Measurements from ENCODE around the gene MLLT10. TPM values are rescaled to one million over a fixed set of nuclear protein-coding genes. Genes with fewer than 3 reads are reported as not detected.

Gene MLLT10
- polyA plus RNA-seq, 3 donors, result 10.6 to 24.7 (median 17.8) TPM

DNA sequence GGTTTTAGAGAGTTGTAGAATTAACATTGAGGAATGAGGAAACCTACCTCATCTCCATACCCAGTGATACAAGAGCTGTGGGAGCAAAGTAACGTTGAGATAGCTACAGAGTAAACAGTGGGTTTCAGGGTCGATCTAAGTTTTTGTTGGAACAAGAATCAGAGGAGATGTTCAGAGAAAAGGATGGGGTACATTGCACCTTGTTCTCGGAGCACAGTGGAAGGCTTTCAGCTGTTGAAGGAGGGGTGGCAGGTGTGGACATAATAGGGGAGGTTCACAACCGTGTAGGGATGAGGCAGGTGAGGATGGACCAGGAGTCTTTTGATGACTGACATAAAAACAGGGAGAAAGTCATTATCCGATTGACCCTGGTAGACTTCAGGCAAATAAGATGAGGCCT lies 121.7 kb downstream of the MLLT10 start:
- WGBS, 3 donors, result 76 to 96% (median 95%) methylated on average over 5 of the region's 5 CpGs
- H3K27ac ChIP-seq (ENCODE audit: low read depth, low read length), result no peak overlapping the region

DNA sequence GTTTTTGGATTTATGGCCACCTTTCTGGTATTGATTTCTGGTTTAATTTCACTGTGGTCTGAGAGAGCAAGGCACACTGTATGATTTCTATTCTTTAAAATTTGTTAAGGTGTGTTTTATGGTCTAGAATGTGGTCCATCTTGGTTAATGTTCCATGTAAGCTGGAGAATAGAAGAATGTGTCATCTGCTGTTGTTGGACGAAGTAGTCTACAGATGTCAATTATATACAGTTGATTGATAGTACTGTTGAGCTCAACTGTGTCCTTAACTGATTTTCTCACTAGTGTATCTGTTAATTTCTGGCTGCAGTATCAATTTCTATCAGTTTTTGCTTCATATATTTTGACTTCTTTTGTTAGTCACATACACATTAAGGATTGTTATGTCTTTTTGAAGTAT lies 127.1 kb downstream of the MLLT10 start:
- WGBS, 3 donors, result 33 to 97% (median 86%) methylated on average over 1 of the region's 1 CpG
- no peak overlapping the region for H3K27ac ChIP-seq (ENCODE audit: low read depth, low read length)

DNA sequence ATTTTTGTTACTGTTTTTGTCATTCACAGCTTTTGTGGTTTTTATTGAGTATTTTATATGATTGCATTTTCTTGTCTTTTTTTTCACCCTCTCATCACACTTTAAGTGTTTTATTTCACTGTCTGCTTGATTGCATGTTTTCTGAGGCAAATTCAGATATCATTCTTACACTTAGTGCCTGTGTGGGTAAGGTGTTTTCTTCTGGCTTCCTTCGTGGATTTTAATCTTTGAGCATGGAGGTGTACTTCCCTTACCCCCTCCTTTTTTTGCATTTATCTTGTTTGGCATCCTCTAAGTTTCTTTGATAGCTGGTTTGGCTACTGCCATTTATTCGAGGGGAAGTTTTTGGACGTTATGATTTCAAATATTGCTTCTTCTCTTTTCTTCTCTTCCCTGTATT lies 127.9 kb downstream of the MLLT10 start:
- WGBS, 3 donors, result 32 to 40% (median 39%) methylated on average over 3 of the region's 3 CpGs
- no peak overlapping the region for H3K27ac ChIP-seq (ENCODE audit: low read depth, low read length)

DNA sequence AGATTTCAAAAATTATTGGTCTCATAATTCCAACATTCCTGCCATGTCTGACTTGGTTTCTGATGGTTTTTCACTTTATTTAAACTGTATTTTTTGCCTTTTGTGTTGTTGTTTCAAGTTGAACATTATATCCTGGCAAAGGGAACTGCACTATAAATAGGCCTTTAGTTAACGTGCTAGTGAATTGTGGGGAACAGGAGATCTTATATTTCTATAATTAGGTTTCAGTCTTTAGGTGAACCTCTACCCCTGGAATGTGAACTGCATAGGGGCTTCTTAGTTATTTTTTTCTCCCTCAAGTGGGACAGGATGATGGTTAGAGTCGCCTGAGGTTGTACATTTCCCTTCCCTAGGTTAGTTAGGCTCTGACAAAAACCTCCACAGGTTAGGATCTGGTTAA lies 128.6 kb downstream of the MLLT10 start:
- 69 to 75% (median 71%) methylated on average over 2 of the region's 2 CpGs for WGBS, 3 donors

DNA sequence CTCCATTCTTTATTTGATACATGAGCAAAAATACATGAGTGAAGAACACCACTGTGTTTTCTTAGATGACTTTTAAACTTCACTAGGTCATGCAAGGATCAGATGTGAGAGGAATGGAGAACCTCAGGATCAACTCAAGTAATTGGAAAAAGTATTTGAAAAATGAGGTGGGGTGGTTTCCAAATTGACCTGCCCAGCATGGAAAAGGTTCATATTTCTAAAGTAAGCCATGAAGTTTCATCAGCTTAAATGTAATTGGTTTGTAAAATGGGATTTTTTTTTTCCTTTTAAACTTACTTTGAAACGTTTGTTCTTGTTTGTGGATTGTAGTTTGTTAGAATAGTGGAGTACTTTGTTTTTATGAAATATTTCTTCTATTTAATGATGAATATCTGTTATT lies 134.8 kb downstream of the MLLT10 start:
- 62 to 70% (median 68%) methylated on average over 1 of the region's 1 CpG for whole genome bisulfite sequencing, 3 donors
- no peak overlapping the region for H3K27ac ChIP-seq (ENCODE audit: low read depth, low read length)

More for the DNA sequence above, 128.6 kb downstream of the MLLT10 start:
- no peak overlapping the region for H3K27ac ChIP-seq (ENCODE audit: low read depth, low read length)

DNA sequence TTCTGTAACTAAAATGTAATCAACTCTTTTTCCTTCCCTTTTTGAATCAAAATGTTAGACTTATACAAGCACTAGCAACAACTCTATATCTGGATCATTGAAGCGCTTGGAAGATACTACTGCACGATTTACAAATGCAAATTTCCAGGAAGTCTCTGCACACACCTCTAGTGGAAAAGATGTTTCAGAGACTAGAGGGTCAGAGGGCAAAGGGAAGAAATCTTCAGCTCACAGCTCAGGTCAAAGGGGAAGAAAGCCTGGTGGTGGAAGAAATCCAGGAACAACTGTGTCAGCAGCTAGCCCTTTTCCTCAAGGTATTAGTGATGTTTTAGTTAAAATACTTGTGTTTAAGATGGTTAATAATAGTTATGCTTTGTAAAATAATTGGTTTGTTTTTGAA lies 136.4 kb downstream of the MLLT10 start:
- 74 to 81% (median 75%) methylated on average over 2 of the region's 2 CpGs for WGBS, 3 donors
- no peak overlapping the region for H3K27ac ChIP-seq (ENCODE audit: low read depth, low read length)

DNA sequence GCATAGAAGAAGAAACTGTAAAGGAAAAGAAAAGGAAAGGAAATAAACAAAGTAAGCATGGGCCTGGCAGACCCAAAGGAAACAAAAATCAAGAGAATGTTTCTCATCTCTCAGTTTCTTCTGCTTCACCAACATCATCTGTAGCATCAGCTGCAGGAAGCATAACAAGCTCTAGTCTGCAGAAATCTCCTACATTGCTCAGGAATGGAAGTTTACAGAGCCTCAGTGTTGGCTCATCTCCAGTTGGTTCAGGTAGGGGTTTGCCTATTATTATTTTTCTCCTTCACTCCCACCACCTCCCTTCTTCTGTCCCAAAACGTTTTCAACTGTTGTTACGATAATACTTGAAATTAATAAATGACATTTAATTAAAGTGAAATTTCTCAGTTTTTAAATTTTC lies 139.6 kb downstream of the MLLT10 start:
- H3K27ac ChIP-seq (ENCODE audit: low read depth, low read length), result no peak overlapping the region
- 67 to 83% (median 75%) methylated on average over 2 of the region's 2 CpGs for WGBS, 3 donors

DNA sequence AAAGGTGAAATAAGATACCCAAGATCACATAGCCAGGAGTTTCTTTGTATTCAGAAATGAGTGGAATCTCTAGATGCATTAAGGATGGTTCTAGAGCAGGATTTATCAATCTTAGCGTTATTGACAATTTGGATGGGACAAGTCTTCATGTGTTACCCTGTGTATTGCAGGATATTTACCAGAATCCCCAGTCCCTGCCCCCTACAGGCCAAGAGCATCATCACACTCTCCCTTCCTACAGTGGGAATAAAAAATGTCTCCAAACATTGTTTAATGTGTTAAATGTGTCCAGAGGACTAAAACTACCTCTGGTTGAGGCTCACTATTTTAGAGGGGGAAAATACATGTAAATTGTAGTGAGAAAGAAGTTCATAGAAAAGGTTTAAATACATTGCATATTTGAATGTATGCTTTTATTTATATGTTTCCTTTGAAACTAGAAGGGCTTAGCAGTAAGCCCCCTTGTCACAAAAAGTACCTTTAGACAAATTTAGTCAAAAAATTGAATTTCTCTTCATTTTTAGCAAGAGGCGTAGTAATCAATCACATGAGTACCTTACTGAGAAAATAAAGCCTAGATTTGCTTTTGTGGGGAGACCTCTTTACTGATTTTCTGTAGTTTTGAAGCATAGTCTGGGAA lies 141.2 kb downstream of the MLLT10 start:
- H3K27ac ChIP-seq (ENCODE audit: low read depth, low read length), result no peak overlapping the region
- 74 to 93% (median 91%) methylated on average over 2 of the region's 2 CpGs for WGBS, 3 donors

DNA sequence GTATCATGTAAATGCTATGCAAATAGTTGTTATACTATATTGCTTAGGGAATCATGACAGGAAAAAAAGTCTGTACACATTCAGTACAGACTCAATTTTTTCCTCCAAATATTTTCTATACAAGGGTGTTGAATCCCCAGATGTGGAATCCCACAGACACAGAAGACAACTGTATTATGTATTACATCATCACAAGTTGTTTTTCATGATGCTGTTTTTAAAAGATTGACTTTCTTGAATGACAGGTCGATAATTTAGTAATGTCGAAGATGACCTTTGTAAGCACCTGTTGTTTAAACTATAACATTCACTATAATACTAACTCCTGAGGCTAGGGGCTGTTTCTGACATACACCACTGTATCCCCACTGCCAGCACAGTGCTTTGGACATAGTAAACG lies 143.5 kb downstream of the MLLT10 start:
- no peak overlapping the region for H3K27ac ChIP-seq (ENCODE audit: low read depth, low read length)
- 86 to 96% (median 89%) methylated on average over 3 of the region's 3 CpGs for WGBS, 3 donors

DNA sequence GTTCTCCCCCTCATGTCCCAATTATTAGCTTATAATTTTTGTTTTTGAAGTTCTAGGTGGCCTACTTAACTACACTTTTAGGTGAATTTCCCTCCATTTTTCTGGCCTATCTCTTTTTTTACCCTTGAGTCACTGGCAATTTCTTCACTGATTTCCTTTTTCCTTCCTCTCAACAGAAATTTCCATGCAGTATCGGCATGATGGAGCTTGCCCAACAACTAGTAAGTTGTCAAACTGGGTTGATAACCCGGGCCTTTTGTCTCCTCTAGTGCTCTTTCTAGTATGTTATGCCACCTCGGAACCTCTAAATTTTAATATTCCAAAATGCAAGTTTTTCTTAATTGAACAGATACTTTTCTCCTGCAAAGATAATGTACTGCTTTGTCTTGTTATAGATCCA lies 147.1 kb downstream of the MLLT10 start:
- WGBS, 3 donors, result 70 to 91% (median 70%) methylated on average over 3 of the region's 3 CpGs

DNA sequence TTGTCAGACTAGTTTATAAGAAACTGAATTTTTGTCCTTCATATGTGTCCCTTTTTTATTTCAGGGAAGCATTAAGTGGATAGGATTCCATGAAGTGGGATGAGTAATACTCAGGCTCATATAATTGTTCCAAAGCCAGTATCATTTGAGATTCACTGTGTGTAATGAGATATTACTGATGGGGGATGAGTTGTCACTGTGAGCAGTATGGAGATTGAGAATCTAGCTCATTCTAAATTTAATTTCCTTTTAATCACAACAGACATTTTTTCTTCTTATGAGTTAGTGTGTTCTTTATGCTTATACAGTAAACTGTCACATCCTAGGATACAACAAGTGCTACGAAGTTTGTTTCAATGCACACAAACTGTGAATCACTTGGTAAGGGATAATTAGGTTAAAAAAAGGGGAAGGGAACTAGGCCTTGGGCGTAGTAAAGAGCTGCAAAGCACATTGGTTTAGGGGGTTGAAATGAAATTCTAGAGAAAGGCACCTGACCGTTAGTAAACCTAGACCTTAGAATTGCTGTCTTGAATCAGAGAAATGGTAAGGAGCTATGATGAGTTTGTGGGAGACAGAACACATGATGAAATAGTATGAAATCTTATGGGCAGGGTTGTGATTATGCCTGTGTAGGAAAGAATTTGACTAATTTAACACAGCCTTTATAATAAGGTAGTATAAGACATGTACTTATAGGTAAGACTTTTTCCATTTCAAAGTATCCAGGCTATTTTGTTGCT lies 153.4 kb downstream of the MLLT10 start:
- H3K27ac ChIP-seq (ENCODE audit: low read depth, low read length), result no peak overlapping the region
- WGBS, 3 donors, result 93 to 98% (median 94%) methylated on average over 3 of the region's 3 CpGs

More for the DNA sequence above, 147.1 kb downstream of the MLLT10 start:
- no peak overlapping the region for H3K27ac ChIP-seq (ENCODE audit: low read depth, low read length)

DNA sequence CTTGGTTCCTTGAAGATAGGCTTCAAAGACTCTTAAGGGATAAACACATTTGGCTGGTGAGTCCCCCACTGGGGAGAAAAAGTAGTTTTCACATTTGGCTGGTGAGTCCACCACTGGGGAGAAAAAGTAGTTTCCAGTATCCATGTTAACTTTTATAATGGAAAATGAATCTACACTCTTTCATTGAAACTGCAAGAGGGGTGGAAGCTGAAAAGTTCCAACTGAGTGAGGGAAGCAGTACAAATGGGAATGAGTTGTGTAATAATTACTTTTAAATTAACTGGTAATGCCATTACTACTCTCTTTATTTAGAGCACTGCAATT lies 153.9 kb downstream of the MLLT10 start:
- H3K27ac ChIP-seq (ENCODE audit: low read depth, low read length), result no peak overlapping the region

DNA sequence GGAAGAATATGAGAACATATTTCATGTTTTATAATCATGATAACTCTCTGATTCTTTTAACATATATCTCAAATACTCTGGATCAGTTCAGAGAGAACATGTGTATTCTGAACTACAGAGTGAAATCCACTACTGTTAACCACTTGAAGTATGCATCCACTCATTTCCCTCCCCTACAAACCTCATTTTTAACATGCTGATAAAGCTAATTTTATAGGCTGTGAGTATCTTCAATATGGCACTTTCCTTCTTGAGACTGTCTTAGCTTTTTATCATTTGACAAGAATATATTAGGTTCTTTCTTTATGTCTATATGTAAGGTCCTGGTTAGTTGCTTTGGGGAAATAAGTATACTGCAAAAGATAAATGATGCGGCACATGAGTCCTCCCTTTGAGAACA lies 154.8 kb downstream of the MLLT10 start:
- no peak overlapping the region for H3K27ac ChIP-seq (ENCODE audit: low read depth, low read length)
- 97 to 100% (median 97%) methylated on average over 1 of the region's 1 CpG for WGBS, 3 donors

DNA sequence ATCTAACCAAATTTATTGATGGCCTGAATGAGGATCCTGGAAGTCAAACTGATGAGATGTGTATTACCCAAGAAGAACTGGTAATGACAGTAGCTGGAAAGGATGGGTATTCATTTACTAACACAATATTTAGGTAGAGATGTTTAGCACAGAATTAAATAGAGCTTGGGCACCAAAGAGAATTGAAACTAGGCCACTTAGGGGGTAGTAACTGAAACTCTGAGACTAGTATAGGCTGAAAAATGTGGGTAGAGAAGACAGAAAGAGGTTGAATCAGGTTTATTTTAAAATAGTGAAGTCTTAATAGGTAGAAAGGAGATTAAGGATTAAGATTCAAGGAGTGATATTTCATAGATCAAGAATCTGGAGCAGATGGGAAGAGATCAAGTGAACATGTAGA lies 155.8 kb downstream of the MLLT10 start:
- no peak overlapping the region for H3K27ac ChIP-seq (ENCODE audit: low read depth, low read length)

DNA sequence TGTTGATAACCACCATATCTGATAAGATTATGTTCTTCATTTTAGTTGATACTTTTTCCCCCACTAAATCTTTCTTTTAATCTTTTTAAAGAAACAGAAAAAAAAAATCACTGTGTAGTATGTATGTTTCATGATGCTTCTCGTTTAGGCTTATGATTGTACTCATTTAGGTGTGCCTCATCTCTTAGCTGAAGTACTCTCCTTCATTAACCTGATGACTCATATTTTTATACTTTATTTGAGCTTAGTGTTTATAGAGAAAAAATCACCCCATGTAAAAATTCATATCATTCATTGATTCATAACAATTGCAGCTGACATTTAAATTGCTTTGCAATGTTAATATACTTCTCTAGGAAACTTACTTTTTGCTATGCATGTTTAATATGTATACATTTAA lies 158.9 kb downstream of the MLLT10 start:
- WGBS, 3 donors, result 94 to 97% (median 95%) methylated on average over 1 of the region's 1 CpG

DNA sequence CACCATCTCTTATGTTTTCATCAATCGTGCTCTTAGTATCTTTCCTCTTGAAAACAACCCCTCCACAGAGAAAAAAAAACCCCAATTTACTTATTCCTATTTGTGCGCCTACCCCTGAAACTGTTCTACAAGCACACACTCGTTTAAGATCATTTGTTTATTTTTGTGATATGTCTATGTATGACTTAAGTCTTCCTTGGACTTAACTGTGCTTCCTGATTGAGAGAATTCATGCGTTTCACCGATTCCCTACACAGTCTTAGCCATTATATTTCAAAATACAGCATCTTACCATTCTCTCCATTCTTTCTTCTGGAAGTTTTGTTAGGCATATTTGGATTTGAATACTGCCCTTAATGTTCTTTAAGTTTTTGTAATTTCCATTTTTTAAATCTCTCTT lies 159.4 kb downstream of the MLLT10 start:
- no peak overlapping the region for H3K27ac ChIP-seq (ENCODE audit: low read depth, low read length)
- 84 to 88% (median 86%) methylated on average over 5 of the region's 5 CpGs for WGBS, 3 donors

More for the DNA sequence above, 158.9 kb downstream of the MLLT10 start:
- no peak overlapping the region for H3K27ac ChIP-seq (ENCODE audit: low read depth, low read length)

DNA sequence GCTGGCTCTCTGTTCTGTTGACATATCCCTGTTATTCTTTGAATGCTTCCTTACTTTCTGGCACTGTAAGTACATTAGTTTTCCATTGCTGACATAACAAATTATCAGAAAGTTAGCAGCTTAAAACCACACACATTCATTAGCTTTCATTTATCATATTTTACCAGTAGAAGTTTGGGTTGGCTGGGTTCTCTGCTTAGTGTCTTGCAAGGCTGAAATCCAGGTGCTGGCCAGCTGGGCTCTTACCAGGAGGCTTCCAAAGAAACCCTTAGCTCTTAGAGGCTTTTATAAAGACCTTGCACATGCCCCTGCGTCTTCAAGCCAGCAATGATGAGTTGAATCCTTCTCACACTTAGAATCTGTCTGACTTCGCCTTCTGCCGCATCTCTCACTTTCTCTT lies 160.6 kb downstream of the MLLT10 start:
- H3K27ac ChIP-seq (ENCODE audit: low read depth, low read length), result no peak overlapping the region
- 77 to 94% (median 93%) methylated on average over 3 of the region's 3 CpGs for WGBS, 3 donors

DNA sequence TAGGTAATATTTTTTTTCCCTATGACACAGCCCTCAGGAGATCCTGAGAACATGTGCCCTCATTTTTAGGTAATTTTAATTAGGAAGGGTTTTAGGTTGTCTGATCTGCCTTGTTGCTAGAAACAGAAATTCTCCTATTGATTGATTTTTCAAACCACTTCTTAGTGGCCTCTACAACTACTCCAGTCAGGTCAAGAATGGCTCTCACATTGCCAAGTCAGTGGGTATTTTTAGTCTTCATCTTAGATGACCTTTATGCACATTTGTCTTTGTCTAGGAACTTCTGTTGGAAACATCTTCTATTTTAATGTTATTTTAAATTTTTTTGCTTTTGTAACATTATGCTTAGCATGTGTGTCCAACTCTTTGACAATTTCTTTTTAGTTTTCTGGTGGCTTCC lies 162.3 kb downstream of the MLLT10 start:
- H3K27ac ChIP-seq (ENCODE audit: low read depth, low read length), result no peak overlapping the region

DNA sequence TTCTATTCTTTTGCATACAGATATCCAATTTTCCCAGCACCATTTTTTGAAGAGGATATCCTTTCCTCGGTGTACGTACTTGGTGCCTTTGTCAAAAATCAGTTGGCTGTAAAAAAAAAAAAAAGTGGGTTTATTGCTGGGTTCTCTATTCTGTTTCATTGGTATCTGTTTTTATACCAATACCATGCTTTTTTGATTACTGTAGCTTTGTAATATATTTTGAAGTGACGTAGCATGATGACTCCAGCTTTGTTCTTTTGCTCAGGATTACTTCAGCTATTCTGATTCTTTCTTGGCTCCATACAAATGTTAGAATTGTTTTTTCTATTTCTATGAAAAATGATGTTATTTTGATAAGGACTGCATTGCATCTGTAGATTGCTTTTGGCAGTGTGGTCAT lies 165.5 kb downstream of the MLLT10 start:
- 97 to 99% (median 98%) methylated on average over 3 of the region's 3 CpGs for WGBS, 3 donors
- H3K27ac ChIP-seq (ENCODE audit: low read depth, low read length), result no peak overlapping the region

DNA sequence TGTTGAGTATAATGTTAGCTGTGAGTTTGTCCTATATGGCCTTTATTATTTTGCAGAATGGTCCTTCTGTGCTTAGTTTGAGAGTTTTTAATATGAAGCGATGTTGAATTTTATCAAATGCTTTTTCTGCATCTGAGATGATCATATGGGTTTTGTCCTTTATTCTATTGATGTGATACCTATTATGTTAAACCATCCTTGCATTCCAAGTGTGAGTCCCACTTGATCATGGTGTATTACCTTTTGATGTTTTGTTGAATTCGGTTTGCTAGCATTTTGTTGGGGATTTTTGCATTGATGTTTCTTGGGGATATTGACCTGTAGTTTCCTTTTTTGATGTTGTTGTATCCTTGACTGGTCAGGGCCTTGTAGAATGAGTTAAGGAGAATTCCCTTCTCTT lies 166.4 kb downstream of the MLLT10 start:
- H3K27ac ChIP-seq (ENCODE audit: low read depth, low read length), result no peak overlapping the region
- 98 to 99% (median 98%) methylated on average over 2 of the region's 2 CpGs for WGBS, 3 donors

All from adipose tissue (tissue), 3 donors.